Tibial nerve (tissue), 4 donors: Measurements from ENCODE around the gene DNAJB6.

ENCODE experiments used
- EP300 ChIP-seq, 2 donors: sonication (generic); formaldehyde crosslinking; IDR thresholded peaks; one replicate each; pipeline ENCODE4 v1.6.1; 2017; ENCODE audit warnings: antibody characterized with exemption in 2 of 2, mild to moderate bottlenecking in 1 of 2
- POLR2A ChIP-seq, 2 donors: fragments of 450-650 bp; IDR thresholded peaks; one replicate each; pipeline ENCODE4 v1.6.1; 2017; ENCODE audit warnings: antibody characterized with exemption in 2 of 2, mild to moderate bottlenecking in 2 of 2, moderate library complexity in 2 of 2
- TF ChIP-seq, protein P1 (sequence below), 5 experiments: fragments of 200-600 bp in 3 of 5; fragments of 450-650 bp in 2 of 5; sonication (generic) in 3 of 5; IDR thresholded peaks; one replicate each; pipeline ENCODE4 v1.5.1; 2016 to 2019; ENCODE audit warnings: antibody characterized with exemption in 5 of 5, mild to moderate bottlenecking in 3 of 5, moderate library complexity in 2 of 5

DNA sequence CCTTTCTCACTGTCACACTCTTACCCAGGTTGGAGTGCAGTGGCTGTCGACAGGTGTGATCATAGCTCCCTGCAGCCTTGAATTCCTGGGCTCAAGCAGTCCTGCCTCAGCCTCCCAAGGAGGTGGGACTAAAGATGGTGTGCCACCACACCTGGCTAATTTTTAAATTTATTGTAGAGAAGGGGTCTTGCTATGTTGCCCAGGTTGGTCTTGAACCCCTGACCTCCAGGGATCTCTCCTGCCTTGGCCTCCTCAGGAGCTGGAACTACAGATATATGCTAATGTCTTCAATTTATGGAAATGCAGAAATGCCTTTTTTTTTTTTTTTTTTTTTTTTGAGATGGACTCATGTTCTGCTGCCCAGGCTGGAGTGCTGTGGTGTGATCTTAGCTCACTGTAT is 42.7 kb downstream of the DNAJB6 start:
- TF ChIP-seq, protein P1, sequence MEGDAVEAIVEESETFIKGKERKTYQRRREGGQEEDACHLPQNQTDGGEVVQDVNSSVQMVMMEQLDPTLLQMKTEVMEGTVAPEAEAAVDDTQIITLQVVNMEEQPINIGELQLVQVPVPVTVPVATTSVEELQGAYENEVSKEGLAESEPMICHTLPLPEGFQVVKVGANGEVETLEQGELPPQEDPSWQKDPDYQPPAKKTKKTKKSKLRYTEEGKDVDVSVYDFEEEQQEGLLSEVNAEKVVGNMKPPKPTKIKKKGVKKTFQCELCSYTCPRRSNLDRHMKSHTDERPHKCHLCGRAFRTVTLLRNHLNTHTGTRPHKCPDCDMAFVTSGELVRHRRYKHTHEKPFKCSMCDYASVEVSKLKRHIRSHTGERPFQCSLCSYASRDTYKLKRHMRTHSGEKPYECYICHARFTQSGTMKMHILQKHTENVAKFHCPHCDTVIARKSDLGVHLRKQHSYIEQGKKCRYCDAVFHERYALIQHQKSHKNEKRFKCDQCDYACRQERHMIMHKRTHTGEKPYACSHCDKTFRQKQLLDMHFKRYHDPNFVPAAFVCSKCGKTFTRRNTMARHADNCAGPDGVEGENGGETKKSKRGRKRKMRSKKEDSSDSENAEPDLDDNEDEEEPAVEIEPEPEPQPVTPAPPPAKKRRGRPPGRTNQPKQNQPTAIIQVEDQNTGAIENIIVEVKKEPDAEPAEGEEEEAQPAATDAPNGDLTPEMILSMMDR (IDR thresholded peaks at IDR 0.05), result no peak
- TF ChIP-seq POLR2A (IDR thresholded peaks at IDR 0.05) (no peak), EP300 (IDR thresholded peaks at IDR 0.05) (no peak)
